Ovary (tissue), 9 donors: Measurements from ENCODE around the gene TRPT1. TPM values are rescaled to one million over a fixed set of nuclear protein-coding genes. Genes with fewer than 3 reads are reported as not detected.

Experiments
- DNase-seq, 5 donors: peaks; one replicate each; pipeline ENCODE4 v3.0.0-alpha.2; 2019 to 2020
- H3K27ac ChIP-seq, 2 donors: fragments of 200-600 bp; one replicate each; pipeline versions ENCODE4 v1.5.1 to v1.8.0; 2019 to 2022
- H3K27me3 ChIP-seq: fragments of 200-600 bp; one replicate; pipeline ENCODE4 v1.8.0; 2022
- H3K36me3 ChIP-seq: fragments of 200-600 bp; sonication (generic); one replicate; pipeline ENCODE4 v1.5.1; 2019
- H3K4me1 ChIP-seq: one replicate; pipeline ENCODE4 v1.8.1; 2013; ENCODE audit warnings: mild to moderate bottlenecking, moderate library complexity; ENCODE audit not compliant: insufficient read depth
- H3K4me3 ChIP-seq: fragments of 200-600 bp; sonication (generic); one replicate; pipeline ENCODE4 v1.5.1; 2017
- H3K9me3 ChIP-seq, 2 donors: fragments of 200-600 bp in 1 of 2; sonication (generic) in 1 of 2; one replicate each; pipeline versions ENCODE4 v1.5.1 to v1.8.1; 2013 to 2019; ENCODE audit warnings: mild to moderate bottlenecking in 1 of 2, moderate library complexity in 1 of 2
- CTCF ChIP-seq, 3 donors: fragments of 450-650 bp in 2 of 3; fragments of 200-600 bp in 1 of 3; IDR thresholded peaks; one replicate each; pipeline versions ENCODE4 v1.5.1 to v1.8.0; 2016 to 2022; ENCODE audit warnings: antibody characterized with exemption in 3 of 3, mild to moderate bottlenecking in 1 of 3
- EP300 ChIP-seq: sonication (generic); formaldehyde crosslinking; IDR thresholded peaks from one replicate; pipeline ENCODE4 v1.6.1; 2017; ENCODE audit warnings: antibody characterized with exemption
- POLR2A ChIP-seq: fragments of 450-650 bp; IDR thresholded peaks from one replicate; pipeline ENCODE4 v1.6.1; 2017; ENCODE audit warnings: antibody characterized with exemption, mild to moderate bottlenecking, moderate library complexity
- WGBS, 3 donors: extraction: QIAGEN DNeasy Blood & Tissue Kit in 1 of 3; methylation state at CpG; one replicate each; pipeline versions ENCODE4 v1.1.5 to v1.1.7; 2013 to 2017; 5-methylcytosine and 5-hydroxymethylcytosine counted together
- intact Hi-C, 4 donors: fragments of 100-400 bp; cut with DNase I; formaldehyde crosslinking; loops; one replicate each; pipeline versions ENCODE4 v1.11.0 to v1.15.1; 2022 to 2023
- polyA plus RNA-seq, 2 donors: library from polyadenylated mRNA; stranded (reverse); fragments of 200-250 nt in 1 of 2; fragments of 350-450 nt in 1 of 2; fragmentation: Illumina TruSeq in 1 of 2; extraction: RNeasy Lipid Tissue Mini Kit (QIAGEN cat#74804) in 1 of 2; gene quantifications; one replicate each; pipeline ENCODE4 v1.2.3, GENCODE V29; 2013 to 2014
- total RNA-seq, 7 donors: library from RNA; depleted of rRNA in 2 of 7; stranded (reverse); fragments of >200 nt in 2 of 7; fragmentation: NEBNext Ultra II Directional in 3 of 7; extraction: Animal tissue kit (Norgen Biotek cat#: 25700) in 3 of 7; gene quantifications; one replicate each; pipeline versions ENCODE4 v1.1.0 to v1.2.4, GENCODE V29; 2016 to 2023
- donor health status: DM: no; HTN: no; CAD: no; lungs with moderate emphysema.
- donor health status: DM: no; HTN: no; CAD: no.
- donor health status: Bipolar disorder and iron deficiency.
- donor health status: DM: yes; HTN: yes; CAD: no.
- donor health status: DM: no; HTN: no; CAD: no.
- donor health status: DM: yes; HTN: yes; CAD: no.

TRPT1 gene
- total and polyA plus RNA-seq, 9 donors: 16.6 to 41.4 (median 32.6) TPM

GRCh38 chr11:64258946-64259532, 33.1 kb upstream of the TRPT1 start:
- Histone ChIP-seq H3K4me1 (no peaks in the 10 kb centered on the region), H3K27ac (no peak overlapping the region), H3K27me3 (no peaks in the 10 kb centered on the region), H3K4me3 (no peak overlapping the region), H3K36me3 (no peaks in the 10 kb centered on the region), H3K9me3 (no peaks in the 10 kb centered on the region)
- no peak for TF ChIP-seq CTCF (IDR thresholded peaks at IDR 0.05)
- TF ChIP-seq POLR2A: no peak
- TF ChIP-seq EP300: no peak
- intact Hi-C loops: no loop called here
- 87 to 93% (median 88%) methylated on average over 31 to 32 of the region's 32 CpGs for WGBS, 3 donors
- no peak for DNase-seq

GRCh38 chr11:64258356-64258755, 32.4 kb upstream of the TRPT1 start:
- Histone ChIP-seq H3K4me1 (no peaks in the 10 kb centered on the region), H3K4me3 (no peak overlapping the region), H3K27ac (no peak overlapping the region), H3K36me3 (no peaks in the 10 kb centered on the region), H3K27me3 (no peaks in the 10 kb centered on the region), H3K9me3 (no peaks in the 10 kb centered on the region)
- intact Hi-C loops: no loop called here
- 86 to 94% (median 89%) methylated on average over 23 to 24 of the region's 24 CpGs for WGBS, 3 donors
- no peak for DNase-seq
- TF ChIP-seq CTCF (IDR thresholded peaks at IDR 0.05) (no peak), EP300 (no peak), POLR2A (no peak)

GRCh38 chr11:64256300-64256699, 30.3 kb upstream of the TRPT1 start:
- H3K9me3 ChIP-seq: no peaks in the 10 kb centered on the region
- H3K36me3 ChIP-seq: no peaks in the 10 kb centered on the region
- 81 to 85% (median 82%) methylated on average over 15 of the region's 15 CpGs for WGBS, 3 donors
- no peaks in the 10 kb centered on the region for H3K27me3 ChIP-seq
- H3K4me3 ChIP-seq: no peak overlapping the region
- no peak for DNase-seq
- intact Hi-C loops: no loop called here
- TF ChIP-seq EP300: no peak
- TF ChIP-seq CTCF (IDR thresholded peaks at IDR 0.05): no peak
- no peak for TF ChIP-seq POLR2A
- H3K4me1 ChIP-seq: peaks cover 5% of the 10 kb centered on the region
- H3K27ac ChIP-seq: no peak overlapping the region

- no peak for TF ChIP-seq POLR2A
- no peak for DNase-seq
- Histone ChIP-seq H3K36me3 (no peaks in the 10 kb centered on the region), H3K9me3 (no peaks in the 10 kb centered on the region), H3K4me3 (no peak overlapping the region), H3K27ac (no peak overlapping the region), H3K4me1 (peaks cover 10% of the 10 kb centered on the region), H3K27me3 (no peaks in the 10 kb centered on the region)
- WGBS, 3 donors: 83 to 88% (median 83%) methylated on average over 33 to 35 of the region's 35 CpGs
- intact Hi-C loops: no loop called here
Observed at GRCh38 chr11:64255135-64256128, 29.4 kb upstream of the TRPT1 start.
